HCT116 (cell line): ENCODE results near the gene TPPP3. TPM values are rescaled to one million over a fixed set of nuclear protein-coding genes. Genes with fewer than 3 reads are reported as not detected.

ENCODE experiments used
- ATAC-seq: fragments of 200-7000 bp; cut with Tn5 transposase; 2 replicates; pipeline ENCODE4 v1.9.1; 2020; ENCODE audit warnings: mild to moderate bottlenecking, moderate library complexity
- BruUV-seq: library from RNA; stranded (reverse); fragments of 400-500 nt; replicated peaks from 2 replicates; lab custom pipeline; 2021; lab: Mats Ljungman, UMichigan
- CTCF ChIA-PET: fragments of 300-600 bp; sonication (Branson Sonifier 250); formaldehyde crosslinking; loops from one replicate; lab custom pipeline; 2021; ENCODE audit warnings: antibody characterized with exemption; lab: Charles Lee
- POLR2A ChIA-PET: fragments of 300-600, 350-600 bp; sonication (Branson Sonifier 250); formaldehyde crosslinking; loops from one replicate; lab custom pipeline; 2021; ENCODE audit warnings: antibody characterized with exemption; lab: Charles Lee
- RAD21 ChIA-PET, 2 experiments: fragments of 300-600 bp; sonication (Branson Sonifier 250); formaldehyde crosslinking; loops; one replicate each; lab custom pipeline; 2023; ENCODE audit warnings: low total read pairs in 2 of 2; ENCODE audit not compliant: uncharacterized antibody in 2 of 2, unreplicated experiment in 2 of 2, low non-redundant PET in 1 of 2; lab: Charles Lee
- DNase-seq: peaks from one replicate; pipeline ENCODE4 v3.0.0-alpha.2; 2010; ENCODE audit warnings: low read depth, low spot score
- H2AFZ ChIP-seq: fragments of 200-600 bp; shearing (Covaris generic), sonication (generic); 2 replicates; pipeline ENCODE4 v1.6.1; 2017; ENCODE audit warnings: low read depth, mixed run types, mixed read lengths, antibody characterized with exemption, low read length; ENCODE audit not compliant: poor library complexity, severe bottlenecking
- H3K27ac ChIP-seq: 2 replicates; pipeline ENCODE4 v1.5.1; 2012; ENCODE audit warnings: low read depth, low read length
- H3K27me3 ChIP-seq: fragments of 200-600 bp; sonication (generic); 2 replicates; pipeline ENCODE4 v1.6.1; 2016; ENCODE audit warnings: mixed run types, low read length, mixed read lengths; ENCODE audit not compliant: insufficient read depth
- H3K36me3 ChIP-seq, 2 experiments: fragments of 200-500 bp in 1 of 2; fragments of 200-600 bp in 1 of 2; sonication (Bioruptor generic) in 1 of 2; sonication (generic) in 1 of 2; 2 replicates each; pipeline versions ENCODE4 v1.5.1 to v1.6.1; 2014 to 2016; ENCODE audit warnings: low read length in 2 of 2, inconsistent platforms in 1 of 2, mixed read lengths in 1 of 2, mixed run types in 1 of 2; ENCODE audit not compliant: insufficient read depth in 2 of 2, control insufficient read depth in 1 of 2
- H3K4me1 ChIP-seq, 2 experiments: fragments of 200-600 bp in 1 of 2; sonication (generic) in 1 of 2; 2 replicates each; pipeline versions ENCODE4 v1.5.1 to v1.6.1; 2012 to 2017; ENCODE audit warnings: low read length in 2 of 2, inconsistent platforms in 1 of 2, mild to moderate bottlenecking in 1 of 2, mixed read lengths in 1 of 2, mixed run types in 1 of 2, moderate library complexity in 1 of 2; ENCODE audit not compliant: insufficient read depth in 2 of 2, control insufficient read depth in 1 of 2
- H3K4me2 ChIP-seq: fragments of 200-600 bp; sonication (generic); 2 replicates; pipeline ENCODE4 v1.6.1; 2017; ENCODE audit warnings: mixed run types, low read length, mixed read lengths
- H3K4me3 ChIP-seq, 2 experiments: fragments of 200-600 bp in 1 of 2; sonication (generic) in 1 of 2; replicated peaks in 1 of 2; 2 replicates each; pipeline ENCODE4 v1.5.1; 2011 to 2016; ENCODE audit warnings: low read length in 2 of 2, control low read depth in 1 of 2, low read depth in 1 of 2, mild to moderate bottlenecking in 1 of 2, mixed read lengths in 1 of 2, mixed run types in 1 of 2
- H3K79me2 ChIP-seq: fragments of 200-600 bp; sonication (generic); 2 replicates; pipeline ENCODE4 v1.6.1; 2017; ENCODE audit warnings: mild to moderate bottlenecking, mixed run types, low read length, moderate library complexity, mixed read lengths; ENCODE audit not compliant: insufficient read depth
- H3K9ac ChIP-seq: fragments of 200-600 bp; sonication (generic); 2 replicates; pipeline ENCODE4 v1.6.1; 2016; ENCODE audit warnings: low read length, mixed read lengths
- H3K9me2 ChIP-seq: fragments of 200-600 bp; sonication (generic), shearing (Covaris generic); 2 replicates; pipeline ENCODE4 v1.6.1; 2017; ENCODE audit warnings: mixed run types, mild to moderate bottlenecking, moderate library complexity; ENCODE audit not compliant: insufficient read depth
- H3K9me3 ChIP-seq, 2 experiments: fragments of 200-500 bp in 1 of 2; fragments of 200-600 bp in 1 of 2; sonication (Bioruptor generic) in 1 of 2; sonication (generic) in 1 of 2; 2 replicates each; pipeline ENCODE4 v1.6.1; 2014 to 2017; ENCODE audit warnings: low read length in 2 of 2, mixed read lengths in 2 of 2, inconsistent platforms in 1 of 2, low read depth in 1 of 2, mild to moderate bottlenecking in 1 of 2, mixed run types in 1 of 2, moderate library complexity in 1 of 2; ENCODE audit not compliant: control insufficient read depth in 1 of 2, insufficient read depth in 1 of 2
- H4K20me1 ChIP-seq: fragments of 200-600 bp; sonication (generic), shearing (Covaris generic); 2 replicates; pipeline ENCODE4 v1.6.1; 2017; ENCODE audit warnings: mixed run types, mild to moderate bottlenecking, moderate library complexity; ENCODE audit not compliant: insufficient read depth
- EGR1 ChIP-seq: IDR thresholded peaks from 2 replicates; pipeline ENCODE4 v1.6.1; 2012; ENCODE audit warnings: low read depth
- EZH2 ChIP-seq: fragments of 200-600 bp; sonication (generic); IDR thresholded peaks from 2 replicates; pipeline ENCODE4 v1.6.1; 2017; ENCODE audit warnings: antibody characterized with exemption, mixed run types
- POLR2A ChIP-seq: IDR thresholded peaks from 2 replicates; pipeline ENCODE4 v1.7.0; 2011; ENCODE audit warnings: borderline replicate concordance; ENCODE audit not compliant: insufficient read depth, insufficient read length; ENCODE audit errors: extremely low read depth
- POLR2AphosphoS5 ChIP-seq: IDR thresholded peaks from 2 replicates; pipeline ENCODE4 v1.6.1; 2011; ENCODE audit warnings: mild to moderate bottlenecking, low read depth, low read length, moderate library complexity
- SP1 ChIP-seq: IDR thresholded peaks from 2 replicates; pipeline ENCODE4 v1.6.1; 2012; ENCODE audit warnings: low read depth
- SRF ChIP-seq: IDR thresholded peaks from 2 replicates; pipeline ENCODE4 v1.6.1; 2012; ENCODE audit warnings: low read depth
- TCF7L2 ChIP-seq: IDR thresholded peaks from 2 replicates; pipeline ENCODE4 v1.7.0; 2011; ENCODE audit warnings: borderline replicate concordance, inconsistent platforms; ENCODE audit not compliant: insufficient read depth, insufficient read length; ENCODE audit errors: extremely low read depth
- YY1 ChIP-seq: IDR thresholded peaks from 2 replicates; pipeline ENCODE4 v1.6.1; 2011; ENCODE audit warnings: low read length, low read depth, moderate library complexity, mild to moderate bottlenecking; ENCODE audit not compliant: insufficient replicate concordance; ENCODE audit errors: extremely low read depth
- ZFX ChIP-seq: fragments of 450-650 bp; IDR thresholded peaks from 2 replicates; pipeline ENCODE4 v1.6.1; 2017
- ZNF274 ChIP-seq: fragments of 200-500 bp; sonication (Bioruptor generic); IDR thresholded peaks from 2 replicates; pipeline ENCODE4 v1.6.1; 2014; ENCODE audit warnings: mild to moderate bottlenecking, low read depth, low read length, inconsistent platforms
- intact Hi-C: fragments of 100-400 bp; cut with micrococcal nuclease; formaldehyde crosslinking; loops from 2 replicates; pipeline ENCODE4 v1.10.0; 2022
- total RNA-seq: library from RNA; stranded (reverse); gene quantifications from one replicate; pipeline ENCODE4 v1.2.1, GENCODE V29; 2021; ENCODE audit not compliant: unreplicated experiment
- TF ChIP-seq, protein P1 (sequence below): IDR thresholded peaks from 2 replicates; pipeline ENCODE4 v1.6.1; 2012; ENCODE audit warnings: low read depth
- TF ChIP-seq, protein P2 (sequence below), 3 experiments: fragments of 200-600 bp in 1 of 3; sonication (generic) in 1 of 3; IDR thresholded peaks in 2 of 3; conservative IDR thresholded peaks in 1 of 3; 2 replicates each; pipeline ENCODE4 v1.5.1; 2012 to 2017; ENCODE audit warnings: low read depth in 2 of 3, low read length in 2 of 3, antibody characterized with exemption in 1 of 3, borderline replicate concordance in 1 of 3, control low read depth in 1 of 3, mild to moderate bottlenecking in 1 of 3, mixed read lengths in 1 of 3, mixed run types in 1 of 3, moderate library complexity in 1 of 3; ENCODE audit not compliant: insufficient read depth in 1 of 3
- TF ChIP-seq, protein P3 (sequence below): IDR thresholded peaks from 2 replicates; pipeline ENCODE4 v1.6.1; 2012
- TF ChIP-seq, protein P4 (sequence below): IDR thresholded peaks from 2 replicates; pipeline ENCODE4 v1.6.1; 2012

TPPP3 gene
- total RNA-seq, 1 experiment from 2014 or later, result 1.2 TPM

DNA sequence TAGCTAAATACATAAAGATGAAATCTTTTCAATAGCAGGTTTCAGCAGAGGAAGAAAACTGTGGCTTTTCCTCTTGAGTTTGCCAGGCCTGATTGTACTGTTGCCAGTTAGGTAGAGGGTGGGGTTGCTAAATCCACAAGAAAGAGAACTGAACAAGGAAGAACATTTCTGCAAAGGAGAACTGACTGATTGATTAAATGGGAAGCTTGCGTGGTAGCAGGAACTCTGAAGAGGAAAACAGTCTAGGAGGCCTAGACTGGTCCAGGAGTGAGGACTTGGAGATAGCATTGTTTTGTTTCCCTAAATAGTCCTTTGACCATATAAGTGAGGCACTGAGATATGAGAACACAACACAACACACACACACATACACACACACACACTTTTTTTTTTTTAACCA lies 47.9 kb downstream of the TPPP3 start:
- H2AFZ ChIP-seq, result no peak overlapping the region
- H3K79me2 ChIP-seq, result no peaks in the 10 kb centered on the region
- no peaks in the 10 kb centered on the region for H3K9me3 ChIP-seq
- no peaks in the 10 kb centered on the region for H3K9me2 ChIP-seq
- ChIA-PET CTCF (interaction anchor here (2.6 kb wide), 1 partner anchor 85 kb away, joined by 7 read pairs; no protein-coding TSS in a partner anchor), POLR2A (no interaction called here), RAD21 (no interaction called here)
- BruUV-seq, result no TSS peak
- H3K36me3 ChIP-seq, result no peaks in the 10 kb centered on the region
- H3K4me2 ChIP-seq, result no peak overlapping the region
- DNase-seq (no peak), ATAC-seq (no peak)
- no peak overlapping the region for H3K9ac ChIP-seq
- TF ChIP-seq POLR2A (no peak), TCF7L2 (no peak), SP1 (no peak), SRF (no peak), ZNF274 (no peak), POLR2AphosphoS5 (no peak), EGR1 (no peak), ZFX (no peak), EZH2 (no peak), YY1 (no peak)
- TF ChIP-seq, protein P1, sequence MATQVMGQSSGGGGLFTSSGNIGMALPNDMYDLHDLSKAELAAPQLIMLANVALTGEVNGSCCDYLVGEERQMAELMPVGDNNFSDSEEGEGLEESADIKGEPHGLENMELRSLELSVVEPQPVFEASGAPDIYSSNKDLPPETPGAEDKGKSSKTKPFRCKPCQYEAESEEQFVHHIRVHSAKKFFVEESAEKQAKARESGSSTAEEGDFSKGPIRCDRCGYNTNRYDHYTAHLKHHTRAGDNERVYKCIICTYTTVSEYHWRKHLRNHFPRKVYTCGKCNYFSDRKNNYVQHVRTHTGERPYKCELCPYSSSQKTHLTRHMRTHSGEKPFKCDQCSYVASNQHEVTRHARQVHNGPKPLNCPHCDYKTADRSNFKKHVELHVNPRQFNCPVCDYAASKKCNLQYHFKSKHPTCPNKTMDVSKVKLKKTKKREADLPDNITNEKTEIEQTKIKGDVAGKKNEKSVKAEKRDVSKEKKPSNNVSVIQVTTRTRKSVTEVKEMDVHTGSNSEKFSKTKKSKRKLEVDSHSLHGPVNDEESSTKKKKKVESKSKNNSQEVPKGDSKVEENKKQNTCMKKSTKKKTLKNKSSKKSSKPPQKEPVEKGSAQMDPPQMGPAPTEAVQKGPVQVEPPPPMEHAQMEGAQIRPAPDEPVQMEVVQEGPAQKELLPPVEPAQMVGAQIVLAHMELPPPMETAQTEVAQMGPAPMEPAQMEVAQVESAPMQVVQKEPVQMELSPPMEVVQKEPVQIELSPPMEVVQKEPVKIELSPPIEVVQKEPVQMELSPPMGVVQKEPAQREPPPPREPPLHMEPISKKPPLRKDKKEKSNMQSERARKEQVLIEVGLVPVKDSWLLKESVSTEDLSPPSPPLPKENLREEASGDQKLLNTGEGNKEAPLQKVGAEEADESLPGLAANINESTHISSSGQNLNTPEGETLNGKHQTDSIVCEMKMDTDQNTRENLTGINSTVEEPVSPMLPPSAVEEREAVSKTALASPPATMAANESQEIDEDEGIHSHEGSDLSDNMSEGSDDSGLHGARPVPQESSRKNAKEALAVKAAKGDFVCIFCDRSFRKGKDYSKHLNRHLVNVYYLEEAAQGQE, result no peak
- TF ChIP-seq, protein P2, sequence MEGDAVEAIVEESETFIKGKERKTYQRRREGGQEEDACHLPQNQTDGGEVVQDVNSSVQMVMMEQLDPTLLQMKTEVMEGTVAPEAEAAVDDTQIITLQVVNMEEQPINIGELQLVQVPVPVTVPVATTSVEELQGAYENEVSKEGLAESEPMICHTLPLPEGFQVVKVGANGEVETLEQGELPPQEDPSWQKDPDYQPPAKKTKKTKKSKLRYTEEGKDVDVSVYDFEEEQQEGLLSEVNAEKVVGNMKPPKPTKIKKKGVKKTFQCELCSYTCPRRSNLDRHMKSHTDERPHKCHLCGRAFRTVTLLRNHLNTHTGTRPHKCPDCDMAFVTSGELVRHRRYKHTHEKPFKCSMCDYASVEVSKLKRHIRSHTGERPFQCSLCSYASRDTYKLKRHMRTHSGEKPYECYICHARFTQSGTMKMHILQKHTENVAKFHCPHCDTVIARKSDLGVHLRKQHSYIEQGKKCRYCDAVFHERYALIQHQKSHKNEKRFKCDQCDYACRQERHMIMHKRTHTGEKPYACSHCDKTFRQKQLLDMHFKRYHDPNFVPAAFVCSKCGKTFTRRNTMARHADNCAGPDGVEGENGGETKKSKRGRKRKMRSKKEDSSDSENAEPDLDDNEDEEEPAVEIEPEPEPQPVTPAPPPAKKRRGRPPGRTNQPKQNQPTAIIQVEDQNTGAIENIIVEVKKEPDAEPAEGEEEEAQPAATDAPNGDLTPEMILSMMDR (IDR thresholded peaks at IDR 0.05 in 2 of 3, conservative IDR thresholded peaks at IDR 0.05 in 1 of 3; ENCODE audit: borderline replicate concordance in 1 of 3, insufficient read depth in 1 of 3, low read depth in 2 of 3, low read length in 2 of 3), result no peak
- TF ChIP-seq, protein P3, sequence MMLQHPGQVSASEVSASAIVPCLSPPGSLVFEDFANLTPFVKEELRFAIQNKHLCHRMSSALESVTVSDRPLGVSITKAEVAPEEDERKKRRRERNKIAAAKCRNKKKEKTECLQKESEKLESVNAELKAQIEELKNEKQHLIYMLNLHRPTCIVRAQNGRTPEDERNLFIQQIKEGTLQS, result no peak
- TF ChIP-seq, protein P4, sequence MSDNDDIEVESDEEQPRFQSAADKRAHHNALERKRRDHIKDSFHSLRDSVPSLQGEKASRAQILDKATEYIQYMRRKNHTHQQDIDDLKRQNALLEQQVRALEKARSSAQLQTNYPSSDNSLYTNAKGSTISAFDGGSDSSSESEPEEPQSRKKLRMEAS, result no peak
- TF ChIP-seq, all 23 proteins: peak for 0
- Histone ChIP-seq H3K4me3 (no peak overlapping the region), H4K20me1 (no peaks in the 10 kb centered on the region), H3K27me3 (no peaks in the 10 kb centered on the region), H3K4me1 (no peaks in the 10 kb centered on the region), H3K27ac (no peak overlapping the region)
- intact Hi-C loops, result no loop called here
